ENCODE data around the gene CLCN5. TPM values are rescaled to one million over a fixed set of nuclear protein-coding genes. Genes with fewer than 3 reads are reported as not detected.

The CLCN5 gene
- total RNA-seq, 1 donor from 2014 or later: 15.6 TPM

GRCh38 chrX:50036426-50036825 lies 114.0 kb downstream of the CLCN5 start:
- TF ChIP-seq, protein P1, sequence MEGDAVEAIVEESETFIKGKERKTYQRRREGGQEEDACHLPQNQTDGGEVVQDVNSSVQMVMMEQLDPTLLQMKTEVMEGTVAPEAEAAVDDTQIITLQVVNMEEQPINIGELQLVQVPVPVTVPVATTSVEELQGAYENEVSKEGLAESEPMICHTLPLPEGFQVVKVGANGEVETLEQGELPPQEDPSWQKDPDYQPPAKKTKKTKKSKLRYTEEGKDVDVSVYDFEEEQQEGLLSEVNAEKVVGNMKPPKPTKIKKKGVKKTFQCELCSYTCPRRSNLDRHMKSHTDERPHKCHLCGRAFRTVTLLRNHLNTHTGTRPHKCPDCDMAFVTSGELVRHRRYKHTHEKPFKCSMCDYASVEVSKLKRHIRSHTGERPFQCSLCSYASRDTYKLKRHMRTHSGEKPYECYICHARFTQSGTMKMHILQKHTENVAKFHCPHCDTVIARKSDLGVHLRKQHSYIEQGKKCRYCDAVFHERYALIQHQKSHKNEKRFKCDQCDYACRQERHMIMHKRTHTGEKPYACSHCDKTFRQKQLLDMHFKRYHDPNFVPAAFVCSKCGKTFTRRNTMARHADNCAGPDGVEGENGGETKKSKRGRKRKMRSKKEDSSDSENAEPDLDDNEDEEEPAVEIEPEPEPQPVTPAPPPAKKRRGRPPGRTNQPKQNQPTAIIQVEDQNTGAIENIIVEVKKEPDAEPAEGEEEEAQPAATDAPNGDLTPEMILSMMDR (IDR thresholded peaks at IDR 0.05; ENCODE audit: insufficient read depth, low read length, poor library complexity, severe bottlenecking): no peak
- Histone ChIP-seq H3K36me3 (ENCODE audit: control insufficient read depth, insufficient read depth, low read length) (no peaks in the 10 kb centered on the region), H3K4me3 (ENCODE audit: low read depth, low read length) (no peak overlapping the region), H3K27me3 (ENCODE audit: control insufficient read depth, insufficient read depth, low read length) (no peaks in the 10 kb centered on the region)
- DNase-seq (ENCODE audit: low read depth): no peak

DNA sequence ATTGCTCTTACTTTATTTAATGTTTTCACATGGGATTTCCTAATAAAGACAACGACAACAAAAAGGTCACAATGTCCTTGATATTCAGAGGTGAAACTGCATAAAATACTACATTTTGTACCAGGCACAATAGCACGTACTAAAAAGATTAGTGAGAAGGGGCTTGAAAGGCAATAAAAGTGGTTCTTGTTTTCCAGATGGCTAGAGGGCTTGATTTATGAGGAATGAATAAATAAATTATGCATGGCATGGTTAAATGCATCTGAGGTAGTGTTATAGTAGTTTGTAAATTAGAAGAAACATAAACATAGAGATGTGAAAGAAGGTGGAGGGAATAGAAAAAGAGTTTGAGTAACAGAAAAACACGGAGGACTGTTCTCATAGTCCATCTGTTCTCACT lies 123.4 kb downstream of the CLCN5 start:
- no peaks in the 10 kb centered on the region for H3K27me3 ChIP-seq (ENCODE audit: control insufficient read depth, insufficient read depth, low read length)
- no peak for DNase-seq (ENCODE audit: low read depth)
- no peak overlapping the region for H3K4me3 ChIP-seq (ENCODE audit: low read depth, low read length)
- TF ChIP-seq, protein P1 (IDR thresholded peaks at IDR 0.05; ENCODE audit: insufficient read depth, low read length, poor library complexity, severe bottlenecking): no peak
- no peaks in the 10 kb centered on the region for H3K36me3 ChIP-seq (ENCODE audit: control insufficient read depth, insufficient read depth, low read length)

DNA sequence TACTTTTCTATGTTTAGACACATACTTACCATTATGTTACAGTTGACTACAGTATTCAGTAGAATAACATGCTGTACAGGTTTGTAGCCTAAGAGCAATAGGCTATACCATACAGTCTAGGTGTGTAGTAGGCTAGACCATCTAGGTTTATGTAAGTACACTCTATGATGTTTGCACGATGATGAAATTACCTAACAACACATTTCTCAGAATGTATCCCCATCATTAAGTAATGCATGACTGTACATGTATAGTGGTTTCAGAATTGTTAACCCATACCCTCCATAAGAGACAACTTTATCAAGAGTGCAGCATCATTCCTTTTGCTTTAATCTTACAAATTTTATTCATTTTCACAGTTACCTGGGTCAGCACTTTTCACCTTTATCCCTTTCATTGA lies 126.8 kb downstream of the CLCN5 start:
- Histone ChIP-seq H3K36me3 (ENCODE audit: control insufficient read depth, insufficient read depth, low read length) (no peaks in the 10 kb centered on the region), H3K4me3 (ENCODE audit: low read depth, low read length) (no peak overlapping the region), H3K27me3 (ENCODE audit: control insufficient read depth, insufficient read depth, low read length) (no peaks in the 10 kb centered on the region)
- no peak for DNase-seq (ENCODE audit: low read depth)
- TF ChIP-seq, protein P1 (IDR thresholded peaks at IDR 0.05; ENCODE audit: insufficient read depth, low read length, poor library complexity, severe bottlenecking): no peak

GRCh38 chrX:50054147-50054546 lies 131.8 kb downstream of the CLCN5 start:
- Histone ChIP-seq H3K4me3 (ENCODE audit: low read depth, low read length) (no peak overlapping the region), H3K36me3 (ENCODE audit: control insufficient read depth, insufficient read depth, low read length) (no peaks in the 10 kb centered on the region), H3K27me3 (ENCODE audit: control insufficient read depth, insufficient read depth, low read length) (no peaks in the 10 kb centered on the region)
- DNase-seq (ENCODE audit: low read depth): no peak
- TF ChIP-seq, protein P1 (IDR thresholded peaks at IDR 0.05; ENCODE audit: insufficient read depth, low read length, poor library complexity, severe bottlenecking): no peak

DNA sequence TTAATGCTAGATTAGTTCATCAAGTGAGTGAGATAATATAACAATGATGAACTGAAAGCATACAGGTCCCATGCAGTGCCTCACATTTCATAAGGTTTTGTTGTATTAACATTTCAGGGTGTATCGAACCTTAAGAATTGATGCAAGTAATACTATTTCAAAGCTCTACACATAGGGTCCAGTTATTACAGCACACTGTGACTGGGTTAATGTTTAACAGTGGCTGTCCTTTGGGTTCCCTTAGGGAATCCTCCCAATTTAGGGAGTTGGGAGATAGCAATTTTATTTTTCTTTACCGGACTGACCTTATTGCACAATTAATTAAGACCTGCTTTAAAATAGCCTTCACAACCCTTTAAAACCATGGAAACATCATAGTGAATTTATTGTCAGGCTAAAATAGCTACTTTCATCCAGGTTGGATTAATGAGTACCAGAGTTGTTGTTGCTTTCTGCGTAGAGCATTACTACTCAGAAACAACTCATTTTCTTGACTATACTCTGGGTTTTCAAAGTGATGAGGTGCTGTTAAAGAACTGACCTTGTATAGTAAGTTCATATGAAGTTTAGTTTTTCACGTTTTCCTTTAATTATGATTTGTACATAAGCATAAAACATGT lies 144.0 kb downstream of the CLCN5 start:
- no peaks in the 10 kb centered on the region for H3K36me3 ChIP-seq (ENCODE audit: control insufficient read depth, insufficient read depth, low read length)
- DNase-seq (ENCODE audit: low read depth): no peak
- H3K4me3 ChIP-seq (ENCODE audit: low read depth, low read length): no peak overlapping the region
- no peaks in the 10 kb centered on the region for H3K27me3 ChIP-seq (ENCODE audit: control insufficient read depth, insufficient read depth, low read length)
- TF ChIP-seq, protein P1 (IDR thresholded peaks at IDR 0.05; ENCODE audit: insufficient read depth, low read length, poor library complexity, severe bottlenecking): no peak
